ENCODE data around the gene MOGAT1.
"Not testable (repeated sequence)": the region's sequence is repeated elsewhere in the genome, so short reads cannot be mapped to it uniquely, and the experiment has no call there.

MOGAT1 gene

GRCh38 chr2:222683805-222684204 is 12.3 kb downstream of the MOGAT1 start:
- TF ChIP-seq, protein P1, sequence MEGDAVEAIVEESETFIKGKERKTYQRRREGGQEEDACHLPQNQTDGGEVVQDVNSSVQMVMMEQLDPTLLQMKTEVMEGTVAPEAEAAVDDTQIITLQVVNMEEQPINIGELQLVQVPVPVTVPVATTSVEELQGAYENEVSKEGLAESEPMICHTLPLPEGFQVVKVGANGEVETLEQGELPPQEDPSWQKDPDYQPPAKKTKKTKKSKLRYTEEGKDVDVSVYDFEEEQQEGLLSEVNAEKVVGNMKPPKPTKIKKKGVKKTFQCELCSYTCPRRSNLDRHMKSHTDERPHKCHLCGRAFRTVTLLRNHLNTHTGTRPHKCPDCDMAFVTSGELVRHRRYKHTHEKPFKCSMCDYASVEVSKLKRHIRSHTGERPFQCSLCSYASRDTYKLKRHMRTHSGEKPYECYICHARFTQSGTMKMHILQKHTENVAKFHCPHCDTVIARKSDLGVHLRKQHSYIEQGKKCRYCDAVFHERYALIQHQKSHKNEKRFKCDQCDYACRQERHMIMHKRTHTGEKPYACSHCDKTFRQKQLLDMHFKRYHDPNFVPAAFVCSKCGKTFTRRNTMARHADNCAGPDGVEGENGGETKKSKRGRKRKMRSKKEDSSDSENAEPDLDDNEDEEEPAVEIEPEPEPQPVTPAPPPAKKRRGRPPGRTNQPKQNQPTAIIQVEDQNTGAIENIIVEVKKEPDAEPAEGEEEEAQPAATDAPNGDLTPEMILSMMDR (IDR thresholded peaks at IDR 0.05; ENCODE audit: low read depth, low read length) = no peak
- no peak overlapping the region for H3K4me3 ChIP-seq (ENCODE audit: low read depth, low read length)
- in situ Hi-C loops (cut with HindIII; ENCODE audit: low sequenced_read_pairs) = no loop called here
- no peak for DNase-seq (ENCODE audit: low read depth, low spot score)

DNA sequence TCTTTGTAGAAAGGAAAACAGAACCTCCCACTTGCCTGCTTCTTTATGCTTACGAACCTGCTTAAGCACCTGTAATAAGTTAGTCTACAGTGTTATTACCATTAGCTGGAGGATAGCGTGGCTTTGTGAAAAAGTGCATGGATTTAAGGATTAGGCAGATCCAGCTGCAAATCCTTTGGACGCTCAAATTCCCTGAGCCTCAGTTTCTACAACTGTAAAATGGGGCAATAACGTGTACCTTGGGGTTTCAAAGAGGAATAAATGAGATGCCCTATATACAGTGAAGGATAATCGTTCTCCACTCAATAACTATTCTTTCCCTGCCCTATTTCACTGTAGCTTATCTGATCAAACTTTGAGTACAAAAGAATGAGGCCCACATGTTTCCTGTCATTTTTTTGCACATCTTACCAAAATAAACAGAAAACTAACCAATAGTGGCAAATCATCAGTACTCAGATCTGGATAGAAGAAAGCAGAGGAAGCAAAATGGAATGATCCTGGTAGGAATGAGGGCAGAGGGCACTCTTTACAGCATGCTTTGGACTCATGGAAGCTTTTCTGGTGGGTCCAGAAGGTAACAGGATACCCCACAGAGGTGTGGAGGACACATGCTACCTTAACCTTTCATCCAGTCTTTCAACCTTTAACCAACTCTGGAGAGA is 14.8 kb downstream of the MOGAT1 start:
- DNase-seq (ENCODE audit: low read depth, low spot score) = no peak
- in situ Hi-C loops (cut with HindIII; ENCODE audit: low sequenced_read_pairs) = no loop called here
- TF ChIP-seq, protein P1 (IDR thresholded peaks at IDR 0.05; ENCODE audit: low read depth, low read length) = no peak
- no peak overlapping the region for H3K4me3 ChIP-seq (ENCODE audit: low read depth, low read length)

DNA sequence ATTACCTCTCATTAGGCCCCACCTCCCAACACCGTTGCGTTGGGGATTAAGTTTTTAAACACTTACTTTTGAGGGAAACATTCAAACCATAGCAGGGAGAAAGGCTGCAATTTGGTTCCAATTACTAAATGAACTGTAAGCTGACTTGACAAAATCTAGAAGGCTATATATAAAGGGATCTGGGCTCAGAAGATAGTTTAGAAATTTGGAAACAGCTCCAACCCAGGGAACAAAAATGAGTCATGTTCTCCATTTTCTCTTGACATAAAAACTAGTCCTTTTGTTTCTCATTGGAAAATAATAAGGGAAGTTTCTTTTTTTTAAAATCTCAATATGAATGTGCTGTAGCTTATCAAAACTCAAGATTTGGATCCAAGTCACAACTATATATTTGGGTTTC is 17.5 kb downstream of the MOGAT1 start:
- in situ Hi-C loops (cut with HindIII; ENCODE audit: low sequenced_read_pairs) = no loop called here
- TF ChIP-seq, protein P1 (IDR thresholded peaks at IDR 0.05; ENCODE audit: low read depth, low read length) = no peak
- peak; percentile 21 for DNase-seq (ENCODE audit: low read depth, low spot score)
- no peak overlapping the region for H3K4me3 ChIP-seq (ENCODE audit: low read depth, low read length)

- TF ChIP-seq, protein P1 (IDR thresholded peaks at IDR 0.05; ENCODE audit: low read depth, low read length) = no peak
- in situ Hi-C loops (cut with HindIII; ENCODE audit: low sequenced_read_pairs) = no loop called here
- H3K4me3 ChIP-seq (ENCODE audit: low read depth, low read length) = no peak overlapping the region
- no peak for DNase-seq (ENCODE audit: low read depth, low spot score)
These were observed 17.9 kb downstream of the MOGAT1 start for GRCh38 chr2:222689322-222689721.

DNA sequence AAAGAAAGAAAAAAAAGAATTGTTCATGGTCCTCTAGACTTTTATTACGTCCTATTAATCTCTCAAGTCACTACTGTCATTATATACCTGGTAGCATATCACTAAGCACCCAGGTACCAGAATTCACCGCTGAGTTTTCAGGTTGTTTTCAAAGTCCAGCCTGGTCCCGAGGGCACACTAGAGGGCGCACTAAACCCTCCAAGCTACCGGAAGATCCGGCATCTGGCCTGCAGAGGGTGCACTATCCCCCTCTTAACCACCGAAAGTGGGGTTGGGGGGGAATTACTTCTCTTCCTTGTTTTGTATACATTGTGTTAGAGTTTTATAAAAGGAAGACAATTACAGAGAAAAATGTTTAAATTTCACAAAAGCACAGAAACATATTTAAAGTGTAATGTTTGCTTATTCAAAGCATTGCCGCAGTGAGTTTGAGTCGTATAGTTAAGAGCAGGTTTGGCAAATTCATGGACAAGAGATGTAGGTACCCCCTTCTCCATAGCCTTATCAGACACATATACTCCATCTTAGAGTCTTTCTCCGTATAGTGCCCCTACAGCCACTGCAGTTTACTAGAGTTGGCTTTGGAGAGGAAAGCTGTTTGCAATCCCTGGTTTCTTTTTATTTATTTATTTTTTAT is 19.2 kb downstream of the MOGAT1 start:
- DNase-seq (ENCODE audit: low read depth, low spot score) = peak; percentile 71
- no peak overlapping the region for H3K4me3 ChIP-seq (ENCODE audit: low read depth, low read length)
- in situ Hi-C loops (cut with HindIII; ENCODE audit: low sequenced_read_pairs) = no loop called here
- TF ChIP-seq, protein P1 (IDR thresholded peaks at IDR 0.05; ENCODE audit: low read depth, low read length) = peak; percentile 100

GRCh38 chr2:222693413-222693812 is 22.0 kb downstream of the MOGAT1 start:
- in situ Hi-C loops (cut with HindIII; ENCODE audit: low sequenced_read_pairs); H3K4me3 ChIP-seq (ENCODE audit: low read depth, low read length); DNase-seq (ENCODE audit: low read depth, low spot score): not testable (repeated sequence)

GRCh38 chr2:222693837-222694236 is 22.4 kb downstream of the MOGAT1 start:
- DNase-seq (ENCODE audit: low read depth, low spot score) = peak; percentile 22
- H3K4me3 ChIP-seq (ENCODE audit: low read depth, low read length) = no peak overlapping the region
- TF ChIP-seq, protein P1 (IDR thresholded peaks at IDR 0.05; ENCODE audit: low read depth, low read length) = no peak
- in situ Hi-C loops (cut with HindIII; ENCODE audit: low sequenced_read_pairs) = no loop called here
